Erythroblast (primary cell): ENCODE results near the gene ACTR8.

Experiments
- GATA1 ChIP-seq: IDR thresholded peaks from 2 replicates; pipeline ENCODE4 v1.6.1; 2011; ENCODE audit warnings: low read depth, mild to moderate bottlenecking, control low read depth, low read length, moderate library complexity
- POLR2A ChIP-seq: IDR thresholded peaks from 2 replicates; pipeline ENCODE4 v1.6.1; 2011; ENCODE audit warnings: mild to moderate bottlenecking, low read length

- no peak for TF ChIP-seq POLR2A
- TF ChIP-seq GATA1 = no peak
Observed at GRCh38 chr3:53888232-53888631, 6.3 kb upstream of the ACTR8 start.
